Stimulated activated CD4-positive, alpha-beta T cell treated with anti-CD3 and anti-CD28 coated beads, Interleukin-15, amount 100 ng/mL, for 24 hours (primary cell): ENCODE measurements around the gene MATN1.
"Not testable (repeated sequence)": the region's sequence is repeated elsewhere in the genome, so short reads cannot be mapped to it uniquely, and the experiment has no call there.

Source experiments
- DNase-seq: peaks from one replicate; pipeline ENCODE4 v3.0.0-alpha.2; 2020

MATN1 gene, protein sequence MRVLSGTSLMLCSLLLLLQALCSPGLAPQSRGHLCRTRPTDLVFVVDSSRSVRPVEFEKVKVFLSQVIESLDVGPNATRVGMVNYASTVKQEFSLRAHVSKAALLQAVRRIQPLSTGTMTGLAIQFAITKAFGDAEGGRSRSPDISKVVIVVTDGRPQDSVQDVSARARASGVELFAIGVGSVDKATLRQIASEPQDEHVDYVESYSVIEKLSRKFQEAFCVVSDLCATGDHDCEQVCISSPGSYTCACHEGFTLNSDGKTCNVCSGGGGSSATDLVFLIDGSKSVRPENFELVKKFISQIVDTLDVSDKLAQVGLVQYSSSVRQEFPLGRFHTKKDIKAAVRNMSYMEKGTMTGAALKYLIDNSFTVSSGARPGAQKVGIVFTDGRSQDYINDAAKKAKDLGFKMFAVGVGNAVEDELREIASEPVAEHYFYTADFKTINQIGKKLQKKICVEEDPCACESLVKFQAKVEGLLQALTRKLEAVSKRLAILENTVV

DNA sequence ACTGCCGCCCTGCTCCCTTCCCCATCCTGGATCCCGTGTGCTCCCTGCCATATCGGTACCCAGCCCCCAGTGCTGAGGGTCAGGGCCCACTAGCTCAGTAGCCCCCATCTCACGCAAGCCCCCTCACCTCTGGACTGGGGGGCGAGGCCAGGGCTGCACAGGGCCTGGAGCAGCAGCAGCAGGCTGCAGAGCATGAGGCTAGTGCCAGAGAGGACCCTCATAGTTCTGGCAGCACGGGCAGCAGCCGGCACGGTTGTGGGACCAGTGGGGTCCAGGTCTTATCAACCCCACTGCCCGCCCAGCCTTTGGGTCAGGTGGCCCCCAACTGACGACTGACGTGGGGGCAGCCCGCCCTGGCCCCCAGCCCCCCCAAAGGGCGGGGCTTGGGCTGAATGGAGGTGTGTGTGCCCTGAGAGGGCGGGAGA is at the start of gene MATN1:
Gene MATN1, minus strand, starts transcription at position 255 of the 425 bp plus-strand sequence. Its CDS starts 34 bp downstream, at position 221.
- DNase-seq: no peak

GRCh38 chr1:30771005-30771404 is 47.6 kb upstream of the MATN1 start:
- no peak for DNase-seq

- DNase-seq: no peak
Measured at GRCh38 chr1:30770150-30770549, 46.8 kb upstream of the MATN1 start.

GRCh38 chr1:30768830-30769718 is 45.7 kb upstream of the MATN1 start:
- no peak for DNase-seq

- DNase-seq: no peak
Measured at GRCh38 chr1:30768159-30768829, 44.9 kb upstream of the MATN1 start.

- DNase-seq: not testable (repeated sequence)
Measured at GRCh38 chr1:30766948-30767347, 43.6 kb upstream of the MATN1 start.

- no peak for DNase-seq
Measured at GRCh38 chr1:30765556-30766434, 42.4 kb upstream of the MATN1 start.

DNA sequence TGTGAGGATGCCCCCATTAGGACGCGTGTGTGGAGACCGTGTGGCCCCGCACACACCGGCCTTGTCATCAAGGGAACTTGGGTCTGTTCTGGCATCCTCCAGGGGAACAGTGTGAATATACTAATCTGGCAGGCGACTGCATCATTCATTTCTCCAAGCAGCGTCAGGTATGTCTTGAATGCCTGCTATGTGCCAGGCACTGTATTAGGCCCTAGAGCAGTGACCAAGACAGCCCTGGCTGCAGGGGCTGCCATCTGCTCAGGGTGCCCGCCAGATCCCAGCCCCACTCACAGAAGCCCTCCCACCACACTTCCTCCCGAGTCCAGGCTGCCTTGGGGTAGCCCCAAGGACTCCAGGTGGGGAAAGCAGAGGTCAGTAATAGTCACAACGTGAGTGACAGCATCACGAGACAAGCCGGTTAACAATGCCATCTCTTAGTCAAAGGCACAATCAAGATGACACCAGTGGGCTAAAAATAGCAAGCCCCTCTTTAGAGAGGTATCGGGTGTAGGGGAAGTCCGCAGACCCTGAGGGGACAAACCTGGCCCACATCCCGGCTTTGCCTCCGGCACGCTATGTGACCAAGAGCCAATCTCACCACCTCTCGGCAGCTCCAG is 41.7 kb upstream of the MATN1 start:
- no peak for DNase-seq

GRCh38 chr1:30764396-30764795 is 41.0 kb upstream of the MATN1 start:
- DNase-seq: no peak

DNA sequence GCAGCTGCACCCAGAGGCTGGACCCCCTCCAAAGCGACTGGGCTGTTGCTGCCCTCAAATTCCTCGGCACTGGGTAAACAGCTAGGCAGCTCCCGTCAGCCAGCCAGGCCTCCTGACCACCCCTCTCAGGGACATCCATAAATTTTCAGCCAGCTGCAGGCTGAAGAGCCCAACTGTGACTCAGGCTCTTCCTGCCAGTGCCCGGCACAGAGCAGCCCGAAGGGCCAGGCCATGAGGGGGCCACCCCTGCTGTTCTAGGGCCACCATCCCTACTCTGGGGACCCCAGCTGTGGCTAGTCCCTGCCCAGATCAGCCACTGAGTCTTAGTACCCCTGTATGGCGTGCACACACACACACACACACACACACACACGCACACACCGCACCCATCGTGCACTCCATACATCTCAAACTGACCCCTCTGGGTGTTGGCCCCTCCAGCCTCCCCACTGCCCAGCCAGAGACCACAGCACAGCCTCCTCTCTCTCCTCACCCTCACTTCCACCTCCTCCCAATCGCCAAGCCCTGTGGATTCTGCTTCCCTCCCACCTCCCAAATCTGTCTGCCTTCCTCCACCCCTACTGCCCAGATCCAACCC is 40.4 kb upstream of the MATN1 start:
- no peak for DNase-seq

DNA sequence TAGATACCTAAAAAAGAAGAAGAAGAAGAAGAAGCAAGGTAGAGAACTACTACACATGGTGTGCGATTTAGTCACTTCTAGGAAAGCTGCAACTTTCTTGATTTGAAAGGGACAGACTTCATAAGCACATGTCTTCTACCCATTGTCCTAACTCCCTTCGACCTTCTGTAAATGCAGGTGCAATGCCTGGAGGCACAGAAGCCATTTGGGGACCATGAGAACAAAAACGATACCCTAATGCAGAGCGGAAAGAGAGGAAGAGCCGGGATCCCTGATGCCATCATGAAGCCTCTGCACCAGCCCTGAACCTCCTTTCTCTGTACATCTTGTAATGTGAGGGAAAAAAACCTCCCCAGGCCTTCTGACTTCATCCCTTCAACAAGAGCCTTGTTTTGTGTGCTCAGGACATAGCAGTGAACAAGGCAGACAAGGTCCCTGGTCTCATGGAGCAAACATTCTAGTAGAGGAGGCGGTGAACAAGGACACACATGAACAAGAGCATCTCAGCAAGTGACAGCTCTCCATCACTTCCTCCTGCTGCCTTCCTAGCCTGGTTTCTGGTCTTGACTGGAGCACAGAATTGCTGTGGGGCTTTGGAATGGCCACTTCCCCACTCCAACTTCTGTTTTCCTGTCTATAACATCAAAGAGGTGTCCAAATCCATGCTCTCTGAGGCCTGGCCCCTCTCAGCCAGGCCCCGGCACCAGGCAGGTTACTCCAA is 39.7 kb upstream of the MATN1 start:
- no peak for DNase-seq

- no peak for DNase-seq
Measured at GRCh38 chr1:30762152-30762929, 39.0 kb upstream of the MATN1 start.

- no peak for DNase-seq
Measured at GRCh38 chr1:30761381-30762151, 38.2 kb upstream of the MATN1 start.

DNA sequence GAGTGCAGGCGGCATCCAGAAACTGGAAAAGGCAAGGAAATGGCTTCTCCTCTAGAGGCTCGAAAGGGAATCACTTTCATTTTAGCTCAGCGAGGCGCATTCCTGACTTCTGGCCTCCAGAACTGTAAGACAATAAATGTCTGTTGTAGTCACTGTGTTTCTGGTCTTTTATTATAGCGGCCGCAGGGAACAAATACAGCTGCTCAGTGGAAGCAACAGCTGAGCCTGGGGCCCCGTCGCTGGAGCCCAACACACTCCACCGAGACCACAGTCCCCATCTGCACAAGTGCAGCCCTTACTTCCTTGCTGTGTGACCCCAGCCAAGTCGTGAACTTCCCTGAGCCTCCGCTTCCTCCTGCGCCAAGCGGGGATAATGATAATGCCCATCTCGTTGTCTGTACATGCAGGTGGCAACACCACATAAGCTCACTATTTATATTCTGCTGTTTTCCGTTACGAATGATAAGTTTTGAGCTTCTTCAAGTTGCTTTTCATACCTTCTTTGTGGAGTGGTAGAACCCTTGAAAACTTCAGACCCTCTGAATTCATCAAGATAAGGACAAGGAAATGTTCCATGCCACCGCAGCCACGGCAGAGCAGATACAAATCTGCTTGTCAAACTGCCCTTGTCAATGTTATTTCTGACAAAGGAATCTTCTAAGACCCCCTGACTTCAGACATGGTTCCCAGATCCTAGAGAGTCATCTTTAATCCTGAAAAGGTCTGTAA is 37.4 kb upstream of the MATN1 start:
- DNase-seq: no peak

GRCh38 chr1:30759718-30760281 is 36.4 kb upstream of the MATN1 start:
- peak; percentile 68 for DNase-seq

DNA sequence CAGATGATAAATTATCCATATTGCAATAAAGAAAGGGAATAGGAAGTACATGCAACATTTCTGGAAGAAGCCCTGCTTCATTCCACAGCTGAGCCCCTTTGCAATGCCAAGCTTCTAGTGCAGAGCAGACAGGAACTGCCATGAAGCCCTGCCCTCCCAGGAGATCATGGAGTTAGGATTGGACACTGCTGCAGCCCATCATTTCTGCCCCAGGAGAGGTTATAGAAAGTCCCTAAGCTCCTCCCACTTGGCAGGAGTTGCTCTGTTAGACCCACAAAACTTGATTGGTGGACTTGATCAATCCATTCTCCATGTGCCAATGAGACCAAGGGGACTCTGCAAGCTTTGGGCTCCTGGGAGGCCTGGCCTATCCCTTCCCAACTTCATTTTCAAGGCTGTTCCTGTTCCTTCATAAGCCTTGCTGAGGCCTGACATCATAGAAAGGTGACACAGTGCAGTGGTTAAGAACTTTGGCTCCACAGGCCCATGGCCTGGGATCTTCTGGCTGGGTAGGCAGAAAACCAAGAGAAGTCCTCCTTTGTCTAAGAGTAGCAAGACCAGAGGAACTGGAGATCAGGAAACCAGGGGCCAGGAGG is 35.5 kb upstream of the MATN1 start:
- DNase-seq: no peak

GRCh38 chr1:30758121-30758688 is 34.8 kb upstream of the MATN1 start:
- no peak for DNase-seq
